ENCODE data around the gene ZAR1. TPM values are rescaled to one million over a fixed set of nuclear protein-coding genes. Genes with fewer than 3 reads are reported as not detected.

The ZAR1 gene
- polyA plus RNA-seq, 4 donors: 0.03 TPM; not detected in 3

- no peak overlapping the region for H3K27ac ChIP-seq (ENCODE audit: low read depth in 1 of 3, low read length in 2 of 3)
- H3K27me3 ChIP-seq (ENCODE audit: control insufficient read depth in 3 of 3, insufficient read depth in 3 of 3, low read length in 3 of 3): peaks cover 7 to 45% (median 28%) of the 10 kb centered on the region in 3 donors
- DNase-seq: no peak
- no peaks in the 10 kb centered on the region for H3K4me1 ChIP-seq (ENCODE audit: control insufficient read depth in 3 of 3, insufficient read depth in 2 of 3, low read depth in 1 of 3, low read length in 2 of 3)
- no peaks in the 10 kb centered on the region for H3K36me3 ChIP-seq (ENCODE audit: control insufficient read depth in 3 of 3, insufficient read depth in 2 of 3, low read depth in 1 of 3, low read length in 3 of 3)
- no peaks in the 10 kb centered on the region for H3K9me3 ChIP-seq (ENCODE audit: control insufficient read depth in 2 of 2, insufficient read depth in 1 of 2, low read depth in 1 of 2, low read length in 1 of 2)
- no peak for FAIRE-seq
- H3K4me3 ChIP-seq (ENCODE audit: low read depth in 1 of 3, low read length in 3 of 3): no peak overlapping the region
- 88 to 93% (median 89%) methylated on average over 1 of the region's 1 CpG for WGBS, 3 donors
Measured at GRCh38 chr4:48481581-48481980, 8.5 kb upstream of the ZAR1 start.

GRCh38 chr4:48483006-48483776, 6.9 kb upstream of the ZAR1 start, which contains the start of gene SLC10A4:
SLC10A4 (plus strand) TSS chr4:48483343; CDS start chr4:48483562, 219 bp downstream.
- Histone ChIP-seq H3K27ac (ENCODE audit: low read depth in 1 of 3, low read length in 2 of 3) (no peak within 1 kb of the TSS), H3K4me3 (ENCODE audit: low read depth in 1 of 3, low read length in 3 of 3) (peak within 1 kb of the TSS in 1 of 3 donors; percentile 56), H3K27me3 (ENCODE audit: control insufficient read depth in 3 of 3, insufficient read depth in 3 of 3, low read length in 3 of 3) (peaks cover 7 to 47% (median 32%) of the 10 kb centered on the region in 3 donors), H3K4me1 (ENCODE audit: control insufficient read depth in 3 of 3, insufficient read depth in 2 of 3, low read depth in 1 of 3, low read length in 2 of 3) (no peaks in the 10 kb centered on the region), H3K9me3 (ENCODE audit: control insufficient read depth in 2 of 2, insufficient read depth in 1 of 2, low read depth in 1 of 2, low read length in 1 of 2) (no peaks in the 10 kb centered on the region), H3K36me3 (ENCODE audit: control insufficient read depth in 3 of 3, insufficient read depth in 2 of 3, low read depth in 1 of 3, low read length in 3 of 3) (no peaks in the 10 kb centered on the region)
- peak in 1 of 2 donors; percentile 45 for DNase-seq
- WGBS, 3 donors: 2 to 6% (median 3%) methylated on average over 64 to 85 of the region's 85 CpGs
- no peak for FAIRE-seq

DNA sequence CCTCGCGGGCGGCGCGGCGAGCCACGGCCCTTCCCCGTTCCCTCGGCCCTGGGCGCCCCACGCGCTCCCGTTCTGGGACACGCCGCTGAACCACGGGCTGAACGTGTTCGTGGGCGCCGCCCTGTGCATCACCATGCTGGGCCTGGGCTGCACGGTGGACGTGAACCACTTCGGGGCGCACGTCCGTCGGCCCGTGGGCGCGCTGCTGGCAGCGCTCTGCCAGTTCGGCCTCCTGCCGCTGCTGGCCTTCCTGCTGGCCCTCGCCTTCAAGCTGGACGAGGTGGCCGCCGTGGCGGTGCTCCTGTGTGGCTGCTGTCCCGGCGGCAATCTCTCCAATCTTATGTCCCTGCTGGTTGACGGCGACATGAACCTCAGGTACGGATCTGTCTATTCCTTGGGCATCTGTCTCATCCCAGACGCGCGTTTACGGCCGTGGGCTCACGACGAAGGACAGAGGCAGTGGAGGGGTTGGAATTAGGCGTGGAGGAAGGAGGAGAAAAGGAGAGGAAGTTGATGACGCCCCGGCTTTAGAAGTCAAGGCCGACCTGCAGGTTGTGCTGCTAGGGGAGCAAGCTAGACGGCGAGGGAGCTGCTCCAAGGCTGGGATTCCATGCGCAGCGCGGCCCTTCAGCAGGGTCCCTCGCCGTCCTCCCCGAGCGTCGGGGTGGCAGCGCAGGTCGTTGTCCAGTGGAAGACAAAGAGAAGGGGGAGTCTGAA, 6.1 kb upstream of the ZAR1 start:
- no peak for FAIRE-seq
- peak in 1 of 2 donors; percentile 39 for DNase-seq
- H3K27me3 ChIP-seq (ENCODE audit: control insufficient read depth in 3 of 3, insufficient read depth in 3 of 3, low read length in 3 of 3): peaks cover 7 to 53% (median 35%) of the 10 kb centered on the region in 3 donors

DNA sequence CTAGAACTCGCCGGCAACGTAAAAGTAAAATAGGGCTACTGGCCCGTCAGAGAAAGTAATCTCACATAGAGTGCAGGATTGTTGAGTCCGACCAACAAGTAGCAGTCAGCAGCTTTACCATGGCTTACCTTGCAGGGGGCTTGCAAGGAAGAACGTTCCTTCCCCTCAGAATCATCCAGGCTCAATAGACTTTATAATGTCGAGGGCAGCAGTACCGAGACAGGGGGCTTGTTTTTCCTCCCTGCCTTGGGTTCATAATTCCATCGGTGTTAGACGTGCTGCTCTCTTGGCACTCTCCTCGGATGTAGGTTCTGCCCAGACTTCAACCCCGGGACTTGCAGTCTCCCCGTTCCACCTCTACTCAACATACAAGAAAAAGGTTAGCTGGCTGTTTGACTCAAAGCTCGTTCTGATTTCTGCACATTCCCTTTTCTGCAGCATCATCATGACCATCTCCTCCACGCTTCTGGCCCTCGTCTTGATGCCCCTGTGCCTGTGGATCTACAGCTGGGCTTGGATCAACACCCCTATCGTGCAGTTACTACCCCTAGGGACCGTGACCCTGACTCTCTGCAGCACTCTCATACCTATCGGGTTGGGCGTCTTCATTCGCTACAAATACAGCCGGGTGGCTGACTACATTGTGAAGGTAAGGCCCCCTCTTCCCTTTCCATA, 5.4 kb upstream of the ZAR1 start:
- H3K4me1 ChIP-seq (ENCODE audit: control insufficient read depth in 3 of 3, insufficient read depth in 2 of 3, low read depth in 1 of 3, low read length in 2 of 3): no peaks in the 10 kb centered on the region
- peak in 1 of 2 donors; percentile 20 for DNase-seq
- no peaks in the 10 kb centered on the region for H3K36me3 ChIP-seq (ENCODE audit: control insufficient read depth in 3 of 3, insufficient read depth in 2 of 3, low read depth in 1 of 3, low read length in 3 of 3)
- FAIRE-seq: no peak
- WGBS, 3 donors: 21 to 33% (median 23%) methylated on average over 22 of the region's 22 CpGs
- H3K27me3 ChIP-seq (ENCODE audit: control insufficient read depth in 3 of 3, insufficient read depth in 3 of 3, low read length in 3 of 3): peaks cover 10 to 57% (median 38%) of the 10 kb centered on the region in 3 donors
- H3K27ac ChIP-seq (ENCODE audit: low read depth in 1 of 3, low read length in 2 of 3): no peak overlapping the region
- H3K9me3 ChIP-seq (ENCODE audit: control insufficient read depth in 2 of 2, insufficient read depth in 1 of 2, low read depth in 1 of 2, low read length in 1 of 2): no peaks in the 10 kb centered on the region
- no peak overlapping the region for H3K4me3 ChIP-seq (ENCODE audit: low read depth in 1 of 3, low read length in 3 of 3)

More for the DNA sequence above, 6.1 kb upstream of the ZAR1 start:
- peak overlapping the region in 1 of 3 donors; percentile 56 for H3K4me3 ChIP-seq (ENCODE audit: low read depth in 1 of 3, low read length in 3 of 3)
- H3K9me3 ChIP-seq (ENCODE audit: control insufficient read depth in 2 of 2, insufficient read depth in 1 of 2, low read depth in 1 of 2, low read length in 1 of 2): no peaks in the 10 kb centered on the region
- H3K27ac ChIP-seq (ENCODE audit: low read depth in 1 of 3, low read length in 2 of 3): no peak overlapping the region
- no peaks in the 10 kb centered on the region for H3K36me3 ChIP-seq (ENCODE audit: control insufficient read depth in 3 of 3, insufficient read depth in 2 of 3, low read depth in 1 of 3, low read length in 3 of 3)
- H3K4me1 ChIP-seq (ENCODE audit: control insufficient read depth in 3 of 3, insufficient read depth in 2 of 3, low read depth in 1 of 3, low read length in 2 of 3): no peaks in the 10 kb centered on the region
- 8 to 16% (median 8%) methylated on average over 57 to 66 of the region's 66 CpGs for WGBS, 3 donors

DNA sequence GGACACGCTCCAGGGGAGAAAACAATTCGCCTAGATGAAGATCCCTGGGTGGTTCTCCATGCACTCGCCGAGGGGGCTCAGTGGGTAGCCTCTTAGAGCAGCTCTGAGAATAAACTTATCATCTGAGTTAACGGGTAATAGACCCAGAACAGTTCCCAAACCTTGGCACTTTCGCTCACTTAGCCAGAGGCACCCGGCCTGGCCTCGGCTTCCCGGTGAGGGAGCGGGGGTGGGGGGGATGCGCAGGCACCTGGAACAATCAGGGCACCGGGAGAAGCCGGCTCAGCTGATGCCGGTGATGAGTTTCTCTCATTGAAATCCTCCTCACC, 405 bp upstream of the ZAR1 start:
- Histone ChIP-seq H3K4me3 (ENCODE audit: low read depth in 1 of 3, low read length in 3 of 3) (peak overlapping the region in 1 of 3 donors; percentile 45), H3K27me3 (ENCODE audit: control insufficient read depth in 3 of 3, insufficient read depth in 3 of 3, low read length in 3 of 3) (peaks cover 20 to 48% (median 36%) of the 10 kb centered on the region in 3 donors), H3K27ac (ENCODE audit: low read depth in 1 of 3, low read length in 2 of 3) (no peak overlapping the region), H3K9me3 (ENCODE audit: control insufficient read depth in 2 of 2, insufficient read depth in 1 of 2, low read depth in 1 of 2, low read length in 1 of 2) (peaks cover 0 to 3% of the 10 kb centered on the region in 2 donors), H3K4me1 (ENCODE audit: control insufficient read depth in 3 of 3, insufficient read depth in 2 of 3, low read depth in 1 of 3, low read length in 2 of 3) (no peaks in the 10 kb centered on the region), H3K36me3 (ENCODE audit: control insufficient read depth in 3 of 3, insufficient read depth in 2 of 3, low read depth in 1 of 3, low read length in 3 of 3) (no peaks in the 10 kb centered on the region)
- DNase-seq (no peak), FAIRE-seq (no peak)
- WGBS, 3 donors: 11 to 15% (median 11%) methylated on average over 14 of the region's 14 CpGs

GRCh38 chr4:48490680-48491513, 845 bp downstream of the ZAR1 start:
- Histone ChIP-seq H3K4me1 (ENCODE audit: control insufficient read depth in 3 of 3, insufficient read depth in 2 of 3, low read depth in 1 of 3, low read length in 2 of 3) (no peaks in the 10 kb centered on the region), H3K4me3 (ENCODE audit: low read depth in 1 of 3, low read length in 3 of 3) (peak overlapping the region in 2 of 3 donors; percentile 18 to 45), H3K36me3 (ENCODE audit: control insufficient read depth in 3 of 3, insufficient read depth in 2 of 3, low read depth in 1 of 3, low read length in 3 of 3) (peaks cover 0 to 2% (median 0%) of the 10 kb centered on the region in 3 donors), H3K27ac (ENCODE audit: low read depth in 1 of 3, low read length in 2 of 3) (no peak overlapping the region), H3K27me3 (ENCODE audit: control insufficient read depth in 3 of 3, insufficient read depth in 3 of 3, low read length in 3 of 3) (peaks cover 20 to 43% (median 32%) of the 10 kb centered on the region in 3 donors), H3K9me3 (ENCODE audit: control insufficient read depth in 2 of 2, insufficient read depth in 1 of 2, low read depth in 1 of 2, low read length in 1 of 2) (peaks cover 0 to 3% of the 10 kb centered on the region in 2 donors)
- FAIRE-seq: no peak
- WGBS, 3 donors: 7 to 20% (median 15%) methylated on average over 51 to 104 of the region's 104 CpGs
- peak; percentile 16 to 51 for DNase-seq

DNA sequence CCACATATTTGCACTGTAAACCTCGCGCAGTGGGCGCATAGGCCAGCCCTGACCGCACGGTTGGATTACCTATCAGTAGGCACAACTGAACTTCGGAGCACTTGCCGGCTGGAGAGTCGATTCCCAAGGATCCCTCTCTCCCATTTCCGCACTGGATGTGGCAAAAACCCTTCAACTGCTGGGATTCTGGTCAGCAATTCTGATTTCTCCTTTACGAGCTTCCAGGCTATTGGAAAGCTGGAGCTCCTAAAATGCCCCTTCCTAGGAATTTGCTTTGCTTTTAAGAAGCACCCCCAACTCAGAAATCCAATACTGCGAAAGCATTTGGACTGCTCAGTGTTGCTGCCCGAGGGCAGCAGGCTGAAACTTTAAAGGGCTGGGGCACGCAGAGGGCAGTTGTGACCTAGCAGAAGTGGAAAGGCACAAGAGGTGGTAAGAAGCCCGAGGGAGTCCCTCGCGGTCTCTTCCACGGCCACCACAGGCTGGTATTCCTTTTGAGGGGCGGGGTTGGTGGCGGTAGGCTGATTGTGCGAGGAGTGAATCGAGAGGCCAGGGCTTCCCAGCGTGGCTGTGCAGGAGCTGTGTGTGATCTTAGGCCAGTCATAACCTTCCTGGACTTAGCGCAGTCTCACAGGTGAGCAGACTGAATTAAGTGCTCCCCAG, 1.6 kb downstream of the ZAR1 start:
- peaks cover 0 to 3% of the 10 kb centered on the region in 2 donors for H3K9me3 ChIP-seq (ENCODE audit: control insufficient read depth in 2 of 2, insufficient read depth in 1 of 2, low read depth in 1 of 2, low read length in 1 of 2)
- FAIRE-seq (no peak), DNase-seq (no peak)
- 63 to 73% (median 69%) methylated on average over 23 of the region's 23 CpGs for WGBS, 3 donors
- H3K4me1 ChIP-seq (ENCODE audit: control insufficient read depth in 3 of 3, insufficient read depth in 2 of 3, low read depth in 1 of 3, low read length in 2 of 3): no peaks in the 10 kb centered on the region
- peaks cover 20 to 43% (median 32%) of the 10 kb centered on the region in 3 donors for H3K27me3 ChIP-seq (ENCODE audit: control insufficient read depth in 3 of 3, insufficient read depth in 3 of 3, low read length in 3 of 3)
- no peak overlapping the region for H3K27ac ChIP-seq (ENCODE audit: low read depth in 1 of 3, low read length in 2 of 3)
- H3K36me3 ChIP-seq (ENCODE audit: control insufficient read depth in 3 of 3, insufficient read depth in 2 of 3, low read depth in 1 of 3, low read length in 3 of 3): peaks cover 0 to 3% (median 2%) of the 10 kb centered on the region in 3 donors
- H3K4me3 ChIP-seq (ENCODE audit: low read depth in 1 of 3, low read length in 3 of 3): no peak overlapping the region
